MM.1S (cell line): Measurements from ENCODE around the gene RELN.

Source experiments
- DNase-seq: peaks from one replicate; pipeline ENCODE4 v3.0.0-alpha.2; 2015
- H2AFZ ChIP-seq: fragments of 300-600 bp; sonication (generic); 2 replicates; pipeline ENCODE4 v1.6.0; 2016; ENCODE audit warnings: antibody characterized with exemption, low read length
- H3F3A ChIP-seq: fragments of 300-600 bp; sonication (generic); 2 replicates; pipeline ENCODE4 v1.6.1; 2016; ENCODE audit warnings: mild to moderate bottlenecking, antibody characterized with exemption, low read length, moderate library complexity, mixed read lengths; ENCODE audit not compliant: insufficient read depth
- H3K27ac ChIP-seq: fragments of 300-600 bp; sonication (generic); 2 replicates; pipeline ENCODE4 v1.5.1; 2016; ENCODE audit warnings: mild to moderate bottlenecking, low read length
- H3K27me3 ChIP-seq: fragments of 300-600 bp; sonication (generic); replicated peaks from 2 replicates; pipeline ENCODE4 v1.6.0; 2016; ENCODE audit warnings: low read length; ENCODE audit not compliant: insufficient read depth
- H3K36me3 ChIP-seq: fragments of 300-600 bp; sonication (generic); replicated peaks from 2 replicates; pipeline ENCODE4 v1.6.1; 2016; ENCODE audit warnings: mild to moderate bottlenecking, low read length, mixed read lengths; ENCODE audit not compliant: insufficient read depth
- H3K4me1 ChIP-seq: fragments of 300-600 bp; sonication (generic); 2 replicates; pipeline ENCODE4 v1.6.1; 2016; ENCODE audit warnings: low read length, mixed read lengths
- H3K4me2 ChIP-seq: fragments of 300-600 bp; sonication (generic); 2 replicates; pipeline ENCODE4 v1.6.0; 2016; ENCODE audit warnings: low read depth, low read length
- H3K4me3 ChIP-seq: fragments of 300-600 bp; sonication (generic); 2 replicates; pipeline ENCODE4 v1.5.1; 2016; ENCODE audit warnings: low read length, mixed read lengths
- H3K79me2 ChIP-seq: fragments of 300-600 bp; sonication (generic); 2 replicates; pipeline ENCODE4 v1.6.1; 2016; ENCODE audit warnings: mixed run types, low read length, mixed read lengths
- H3K9ac ChIP-seq: fragments of 300-600 bp; sonication (generic); 2 replicates; pipeline ENCODE4 v1.6.1; 2016; ENCODE audit warnings: low read length, mixed read lengths
- H3K9me2 ChIP-seq: fragments of 300-600 bp; sonication (generic); replicated peaks from 2 replicates; pipeline ENCODE4 v1.6.1; 2016; ENCODE audit warnings: mild to moderate bottlenecking, low read length, mixed read lengths; ENCODE audit not compliant: insufficient read depth
- H3K9me3 ChIP-seq: fragments of 300-600 bp; sonication (generic); replicated peaks from 2 replicates; pipeline ENCODE4 v1.6.1; 2016; ENCODE audit warnings: mild to moderate bottlenecking, low read length, mixed read lengths; ENCODE audit not compliant: insufficient read depth
- H4K20me1 ChIP-seq: fragments of 300-600 bp; sonication (generic); 2 replicates; pipeline ENCODE4 v1.6.1; 2016; ENCODE audit warnings: mild to moderate bottlenecking, low read length, moderate library complexity, mixed read lengths; ENCODE audit not compliant: insufficient read depth
- CTCF ChIP-seq: fragments of 300-600 bp; sonication (generic); IDR thresholded peaks from 2 replicates; pipeline ENCODE4 v1.5.1; 2016; ENCODE audit warnings: antibody characterized with exemption, low read length, mixed read lengths
- EZH2 ChIP-seq: fragments of 300-600 bp; sonication (generic); optimal IDR thresholded peaks from 2 replicates; pipeline ENCODE3; 2017; ENCODE audit warnings: low read depth, mild to moderate bottlenecking, antibody characterized with exemption, low read length, mixed read lengths
- EZH2phosphoT487 ChIP-seq: fragments of 300-600 bp; sonication (generic); IDR thresholded peaks from 2 replicates; pipeline ENCODE4 v1.6.1; 2018; ENCODE audit warnings: antibody characterized with exemption, low read length

Gene RELN

GRCh38 chr7:103687272-103687671, 302.2 kb downstream of the RELN start:
- Histone ChIP-seq H3K27ac (no peak overlapping the region), H3F3A (no peaks in the 10 kb centered on the region), H3K4me3 (no peak overlapping the region), H3K36me3 (no peaks in the 10 kb centered on the region), H3K27me3 (no peaks in the 10 kb centered on the region), H3K9ac (no peak overlapping the region), H4K20me1 (no peaks in the 10 kb centered on the region), H3K4me2 (no peak overlapping the region), H3K79me2 (no peaks in the 10 kb centered on the region), H2AFZ (no peak overlapping the region), H3K9me3 (no peaks in the 10 kb centered on the region), H3K4me1 (no peaks in the 10 kb centered on the region), H3K9me2 (no peaks in the 10 kb centered on the region)
- no peak for DNase-seq
- no peak for TF ChIP-seq EZH2
- TF ChIP-seq CTCF: no peak
- no peak for TF ChIP-seq EZH2phosphoT487

- Histone ChIP-seq H3K79me2 (no peaks in the 10 kb centered on the region), H3K4me2 (no peak overlapping the region), H3K9me2 (no peaks in the 10 kb centered on the region), H3K4me1 (no peaks in the 10 kb centered on the region), H3K4me3 (no peak overlapping the region), H3K9me3 (no peaks in the 10 kb centered on the region), H3K9ac (no peak overlapping the region), H2AFZ (no peak overlapping the region), H4K20me1 (no peaks in the 10 kb centered on the region), H3F3A (no peaks in the 10 kb centered on the region), H3K27ac (no peak overlapping the region), H3K36me3 (no peaks in the 10 kb centered on the region), H3K27me3 (no peaks in the 10 kb centered on the region)
- DNase-seq: no peak
- no peak for TF ChIP-seq EZH2
- no peak for TF ChIP-seq CTCF
- no peak for TF ChIP-seq EZH2phosphoT487
Measured at GRCh38 chr7:103686763-103687162, 302.7 kb downstream of the RELN start.

- H3K79me2 ChIP-seq: no peaks in the 10 kb centered on the region
- no peak overlapping the region for H3K9ac ChIP-seq
- H4K20me1 ChIP-seq: no peaks in the 10 kb centered on the region
- no peak overlapping the region for H2AFZ ChIP-seq
- no peaks in the 10 kb centered on the region for H3K36me3 ChIP-seq
- DNase-seq: no peak
- TF ChIP-seq EZH2phosphoT487 (no peak), EZH2 (no peak), CTCF (no peak)
- H3K27ac ChIP-seq: no peak overlapping the region
- no peak overlapping the region for H3K4me3 ChIP-seq
- no peaks in the 10 kb centered on the region for H3K4me1 ChIP-seq
- no peak overlapping the region for H3K4me2 ChIP-seq
- H3K9me3 ChIP-seq: no peaks in the 10 kb centered on the region
- no peaks in the 10 kb centered on the region for H3F3A ChIP-seq
- H3K9me2 ChIP-seq: no peaks in the 10 kb centered on the region
- H3K27me3 ChIP-seq: no peaks in the 10 kb centered on the region
Measured at GRCh38 chr7:103686064-103686463, 303.4 kb downstream of the RELN start.

- no peak for DNase-seq
- TF ChIP-seq CTCF: no peak
- no peak for TF ChIP-seq EZH2
- TF ChIP-seq EZH2phosphoT487: no peak
Measured at GRCh38 chr7:103685646-103686045, 303.8 kb downstream of the RELN start.

More at GRCh38 chr7:103685646-103686045, 303.8 kb downstream of the RELN start:
- Histone ChIP-seq H3K79me2 (no peaks in the 10 kb centered on the region), H4K20me1 (no peaks in the 10 kb centered on the region), H3K4me2 (no peak overlapping the region), H2AFZ (no peak overlapping the region), H3K4me3 (no peak overlapping the region), H3K4me1 (no peaks in the 10 kb centered on the region), H3F3A (no peaks in the 10 kb centered on the region), H3K36me3 (no peaks in the 10 kb centered on the region), H3K9me3 (no peaks in the 10 kb centered on the region), H3K27ac (no peak overlapping the region), H3K27me3 (no peaks in the 10 kb centered on the region), H3K9ac (no peak overlapping the region), H3K9me2 (no peaks in the 10 kb centered on the region)
